H1 (cell line): ENCODE data around the gene TACC2.

Experiments used
- EZH2 ChIP-seq: fragments of 200-600 bp; sonication (generic); IDR thresholded peaks from 2 replicates; pipeline ENCODE4 v1.7.1; 2012; ENCODE audit warnings: low read depth, mild to moderate bottlenecking, moderate library complexity, low read length, inconsistent platforms; ENCODE audit not compliant: severe bottlenecking
- JUND ChIP-seq: IDR thresholded peaks from 2 replicates; pipeline ENCODE4 v1.6.1; 2011; ENCODE audit warnings: mild to moderate bottlenecking, improper control_type of control experiment, low read length
- POLR2A ChIP-seq, 2 experiments: IDR thresholded peaks; 1 replicate in 1 of 2; 2 replicates in 1 of 2; pipeline ENCODE4 v1.6.1; 2011; ENCODE audit warnings: low read depth in 2 of 2, low read length in 2 of 2, mild to moderate bottlenecking in 2 of 2; ENCODE audit errors: control extremely low read depth in 1 of 2
- POLR2AphosphoS5 ChIP-seq: IDR thresholded peaks from 2 replicates; pipeline ENCODE4 v1.6.1; 2011; ENCODE audit warnings: low read depth, low read length
- RNF2 ChIP-seq: fragments of 200-900, 300-1000 bp; sonication (generic); IDR thresholded peaks from 2 replicates; pipeline ENCODE4 v1.7.1; 2016; ENCODE audit warnings: borderline replicate concordance, low read depth, mild to moderate bottlenecking, antibody characterized with exemption, low read length; ENCODE audit not compliant: poor library complexity, severe bottlenecking; ENCODE audit errors: missing control alignments
- TAF1 ChIP-seq: IDR thresholded peaks from 2 replicates; pipeline ENCODE4 v1.6.1; 2011; ENCODE audit warnings: mild to moderate bottlenecking, low read depth, low read length
- TF ChIP-seq, protein P1 (sequence below), 3 experiments: IDR thresholded peaks; 1 replicate in 2 of 3; 2 replicates in 1 of 3; pipeline versions ENCODE4 v1.5.1 to v1.6.1; 2011; ENCODE audit warnings: low read length in 3 of 3, mild to moderate bottlenecking in 3 of 3, inconsistent platforms in 2 of 3, low read depth in 1 of 3, moderate library complexity in 1 of 3; ENCODE audit not compliant: insufficient read depth in 1 of 3; ENCODE audit errors: control extremely low read depth in 1 of 3

DNA sequence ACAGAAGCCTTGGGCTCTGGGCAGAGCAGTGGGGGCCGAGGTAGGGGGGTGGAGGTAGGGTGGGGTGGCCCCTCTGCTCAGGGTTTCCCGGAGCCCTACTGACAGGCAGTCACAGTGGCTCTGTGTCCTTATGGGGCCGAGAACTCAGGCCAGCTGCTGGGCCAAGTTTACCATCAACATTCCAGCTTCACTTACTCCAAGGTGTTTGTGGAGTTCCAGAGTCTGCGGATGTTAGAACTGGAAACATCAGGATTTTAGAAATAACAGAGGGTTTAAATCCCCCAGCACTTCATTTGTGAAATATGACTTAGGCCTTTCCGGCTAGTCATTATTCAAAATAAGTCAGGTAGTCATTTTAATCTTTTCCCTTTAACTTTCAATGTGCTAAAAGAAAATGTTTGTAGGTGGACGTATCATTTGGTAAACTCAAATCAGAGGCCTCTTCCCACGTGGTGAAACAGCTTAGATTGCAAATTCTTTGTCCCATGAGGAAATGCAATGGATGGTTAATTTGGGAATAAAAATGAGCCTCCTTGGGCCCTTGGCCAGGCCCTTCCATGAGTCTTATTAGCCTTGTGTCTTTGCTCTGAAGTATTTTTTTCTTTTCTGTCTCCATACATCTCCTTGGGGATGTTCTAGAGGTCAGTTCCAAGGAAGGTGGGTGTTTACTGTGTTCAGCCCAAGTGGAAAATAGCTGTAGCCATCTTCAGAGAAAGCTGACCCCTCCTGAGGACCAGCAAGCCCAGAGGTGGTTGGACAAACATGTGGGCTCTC lies 182.5 kb downstream of the TACC2 start:
- TF ChIP-seq, protein P1, sequence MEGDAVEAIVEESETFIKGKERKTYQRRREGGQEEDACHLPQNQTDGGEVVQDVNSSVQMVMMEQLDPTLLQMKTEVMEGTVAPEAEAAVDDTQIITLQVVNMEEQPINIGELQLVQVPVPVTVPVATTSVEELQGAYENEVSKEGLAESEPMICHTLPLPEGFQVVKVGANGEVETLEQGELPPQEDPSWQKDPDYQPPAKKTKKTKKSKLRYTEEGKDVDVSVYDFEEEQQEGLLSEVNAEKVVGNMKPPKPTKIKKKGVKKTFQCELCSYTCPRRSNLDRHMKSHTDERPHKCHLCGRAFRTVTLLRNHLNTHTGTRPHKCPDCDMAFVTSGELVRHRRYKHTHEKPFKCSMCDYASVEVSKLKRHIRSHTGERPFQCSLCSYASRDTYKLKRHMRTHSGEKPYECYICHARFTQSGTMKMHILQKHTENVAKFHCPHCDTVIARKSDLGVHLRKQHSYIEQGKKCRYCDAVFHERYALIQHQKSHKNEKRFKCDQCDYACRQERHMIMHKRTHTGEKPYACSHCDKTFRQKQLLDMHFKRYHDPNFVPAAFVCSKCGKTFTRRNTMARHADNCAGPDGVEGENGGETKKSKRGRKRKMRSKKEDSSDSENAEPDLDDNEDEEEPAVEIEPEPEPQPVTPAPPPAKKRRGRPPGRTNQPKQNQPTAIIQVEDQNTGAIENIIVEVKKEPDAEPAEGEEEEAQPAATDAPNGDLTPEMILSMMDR (IDR thresholded peaks at IDR 0.05; ENCODE audit: control extremely low read depth in 1 of 3, insufficient read depth in 1 of 3, low read depth in 1 of 3, low read length in 3 of 3): no peak
- TF ChIP-seq POLR2AphosphoS5 (no peak), POLR2A (IDR thresholded peaks at IDR 0.05; ENCODE audit: control extremely low read depth in 1 of 2, low read depth in 2 of 2, low read length in 2 of 2) (no peak), RNF2 (no peak), TAF1 (no peak), JUND (no peak), EZH2 (no peak)
